ENCODE data around the gene PRRT3. TPM values are rescaled to one million over a fixed set of nuclear protein-coding genes. Genes with fewer than 3 reads are reported as not detected.
A peak's percentile ranks its signal among the peaks of the same experiment; 100 is the strongest.

PRRT3 gene
- total and polyA plus RNA-seq, 2 of the 13 experiments (the other 11 are each of a cell fraction or from before 2014, with no cell fraction given): 0.22 to 0.44 TPM

DNA sequence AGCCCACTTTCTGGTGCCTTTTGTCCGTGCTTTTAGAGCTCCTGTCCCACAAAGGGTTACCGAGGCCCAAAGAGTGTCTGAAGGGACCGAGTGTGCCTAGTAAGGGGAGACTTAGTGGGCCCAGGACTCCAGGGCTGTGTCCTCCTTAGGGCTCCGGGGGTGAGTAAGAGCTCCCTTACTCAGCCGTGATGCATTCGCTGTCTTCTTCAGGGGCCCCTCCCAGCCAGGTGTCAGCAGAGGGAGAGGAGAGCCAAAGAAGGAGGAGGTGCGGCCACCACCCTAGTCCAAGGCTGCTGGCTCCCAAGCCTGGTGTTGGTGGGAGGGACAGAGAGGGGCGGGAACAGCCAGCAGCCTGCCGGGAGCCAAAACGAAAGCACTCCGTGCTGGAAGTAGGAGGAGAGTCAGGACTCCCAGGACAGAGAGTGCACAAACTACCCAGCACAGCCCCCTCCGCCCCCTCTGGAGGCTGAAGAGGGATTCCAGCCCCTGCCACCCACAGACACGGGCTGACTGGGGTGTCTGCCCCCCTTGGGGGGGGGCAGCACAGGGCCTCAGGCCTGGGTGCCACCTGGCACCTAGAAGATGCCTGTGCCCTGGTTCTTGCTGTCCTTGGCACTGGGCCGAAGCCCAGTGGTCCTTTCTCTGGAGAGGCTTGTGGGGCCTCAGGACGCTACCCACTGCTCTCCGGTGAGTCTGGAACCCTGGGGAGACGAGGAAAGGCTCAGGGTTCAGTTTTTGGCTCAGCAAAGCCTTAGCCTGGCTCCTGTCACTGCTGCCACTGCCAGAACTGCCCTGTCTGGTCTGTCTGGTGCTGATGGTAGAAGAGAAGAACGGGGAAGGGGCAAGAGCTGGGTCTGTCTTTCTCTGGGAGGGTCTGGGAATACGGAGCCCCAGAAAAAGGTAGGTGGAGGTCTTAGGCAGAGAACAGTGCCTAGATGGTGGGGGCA is 35.2 kb downstream of the PRRT3 start, which contains the start of gene IL17RC (continued):
- TF ChIP-seq CBX5 (CRISPR knock-in tag; IDR thresholded peaks at IDR 0.05; ENCODE audit: borderline replicate concordance) (peak; percentile 20; the same call in 1 of the 2 replicates), ZNF567 (CRISPR knock-in tag; IDR thresholded peaks at IDR 0.05; ENCODE audit: borderline replicate concordance) (0 out of 2 replicates have a peak, but pooled peaks have one; percentile 30), AGO2 (optimal IDR thresholded peaks at IDR 0.05; ENCODE audit: low read depth, low read length) (peak; percentile 87), MED8 (CRISPR knock-in tag; IDR thresholded peaks at IDR 0.05; ENCODE audit: insufficient replicate concordance) (no peak), BCL6 (CRISPR knock-in tag; IDR thresholded peaks at IDR 0.05) (0 out of 2 replicates have a peak, but pooled peaks have one; percentile 11), ZNF430 (CRISPR knock-in tag; IDR thresholded peaks at IDR 0.05) (peak; percentile 63; the same call in 1 of the 2 replicates), ZNF460 (CRISPR knock-in tag; IDR thresholded peaks at IDR 0.05; ENCODE audit: borderline replicate concordance) (no peak), NR2F6 (IDR thresholded peaks at IDR 0.05) (no peak), NR2F6 (CRISPR knock-in tag; IDR thresholded peaks at IDR 0.05) (no peak; the same call in 1 of the 2 replicates), GATAD2A (CRISPR knock-in tag; IDR thresholded peaks at IDR 0.05) (peak; percentile 20; the same call in 1 of the 2 replicates), ZSCAN20 (CRISPR knock-in tag; IDR thresholded peaks at IDR 0.05; ENCODE audit: borderline replicate concordance) (no peak), PAX8 (CRISPR knock-in tag; IDR thresholded peaks at IDR 0.05; ENCODE audit: borderline replicate concordance) (no peak), AGO1 (IDR thresholded peaks at IDR 0.05; ENCODE audit: low read depth, low read length, poor library complexity, severe bottlenecking) (peak; percentile 88), NCOR1 (IDR thresholded peaks at IDR 0.05; ENCODE audit: borderline replicate concordance, low read length) (no peak), GATA4 (IDR thresholded peaks at IDR 0.05; ENCODE audit: borderline replicate concordance, low read depth) (peak; percentile 14; the same call in 1 of the 2 replicates), ZNF547 (CRISPR knock-in tag; IDR thresholded peaks at IDR 0.05) (0 out of 2 replicates have a peak, but pooled peaks have one; percentile 29), ZNF207 (IDR thresholded peaks at IDR 0.05; ENCODE audit: borderline replicate concordance) (no peak), ZNF10 (CRISPR knock-in tag; IDR thresholded peaks at IDR 0.05; ENCODE audit: borderline replicate concordance, low read depth) (no peak), RBFOX2 (IDR thresholded peaks at IDR 0.05; ENCODE audit: low read depth, low read length) (0 out of 2 replicates have a peak, but pooled peaks have one; percentile 20), BORCS8-MEF2B (CRISPR knock-in tag; IDR thresholded peaks at IDR 0.05) (no peak; the same call in 1 of the 2 replicates), FIP1L1 (IDR thresholded peaks at IDR 0.05; ENCODE audit: borderline replicate concordance, insufficient read depth, low read depth, low read length) (no peak), SOX5 (CRISPR knock-in tag; IDR thresholded peaks at IDR 0.05; ENCODE audit: borderline replicate concordance) (no peak), YEATS4 (CRISPR knock-in tag; IDR thresholded peaks at IDR 0.05; ENCODE audit: borderline replicate concordance) (peak; percentile 64; the same call in 1 of the 2 replicates), ZNF776 (CRISPR knock-in tag; IDR thresholded peaks at IDR 0.05) (no peak)
- TF ChIP-seq, protein P1, sequence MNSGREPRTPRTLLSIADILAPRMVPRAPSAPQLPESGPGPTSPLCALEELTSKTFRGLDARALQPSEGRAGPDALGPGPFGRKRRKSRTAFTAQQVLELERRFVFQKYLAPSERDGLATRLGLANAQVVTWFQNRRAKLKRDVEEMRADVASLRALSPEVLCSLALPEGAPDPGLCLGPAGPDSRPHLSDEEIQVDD (CRISPR knock-in tag; IDR thresholded peaks at IDR 0.05; ENCODE audit: borderline replicate concordance): no peak
- TF ChIP-seq, protein P2, sequence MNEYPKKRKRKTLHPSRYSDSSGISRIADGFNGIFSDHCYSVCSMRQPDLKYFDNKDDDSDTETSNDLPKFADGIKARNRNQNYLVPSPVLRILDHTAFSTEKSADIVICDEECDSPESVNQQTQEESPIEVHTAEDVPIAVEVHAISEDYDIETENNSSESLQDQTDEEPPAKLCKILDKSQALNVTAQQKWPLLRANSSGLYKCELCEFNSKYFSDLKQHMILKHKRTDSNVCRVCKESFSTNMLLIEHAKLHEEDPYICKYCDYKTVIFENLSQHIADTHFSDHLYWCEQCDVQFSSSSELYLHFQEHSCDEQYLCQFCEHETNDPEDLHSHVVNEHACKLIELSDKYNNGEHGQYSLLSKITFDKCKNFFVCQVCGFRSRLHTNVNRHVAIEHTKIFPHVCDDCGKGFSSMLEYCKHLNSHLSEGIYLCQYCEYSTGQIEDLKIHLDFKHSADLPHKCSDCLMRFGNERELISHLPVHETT (CRISPR knock-in tag; conservative IDR thresholded peaks at IDR 0.05): 0 out of 2 replicates have a peak, but pooled peaks have one; percentile 11
- TF ChIP-seq, protein P3, sequence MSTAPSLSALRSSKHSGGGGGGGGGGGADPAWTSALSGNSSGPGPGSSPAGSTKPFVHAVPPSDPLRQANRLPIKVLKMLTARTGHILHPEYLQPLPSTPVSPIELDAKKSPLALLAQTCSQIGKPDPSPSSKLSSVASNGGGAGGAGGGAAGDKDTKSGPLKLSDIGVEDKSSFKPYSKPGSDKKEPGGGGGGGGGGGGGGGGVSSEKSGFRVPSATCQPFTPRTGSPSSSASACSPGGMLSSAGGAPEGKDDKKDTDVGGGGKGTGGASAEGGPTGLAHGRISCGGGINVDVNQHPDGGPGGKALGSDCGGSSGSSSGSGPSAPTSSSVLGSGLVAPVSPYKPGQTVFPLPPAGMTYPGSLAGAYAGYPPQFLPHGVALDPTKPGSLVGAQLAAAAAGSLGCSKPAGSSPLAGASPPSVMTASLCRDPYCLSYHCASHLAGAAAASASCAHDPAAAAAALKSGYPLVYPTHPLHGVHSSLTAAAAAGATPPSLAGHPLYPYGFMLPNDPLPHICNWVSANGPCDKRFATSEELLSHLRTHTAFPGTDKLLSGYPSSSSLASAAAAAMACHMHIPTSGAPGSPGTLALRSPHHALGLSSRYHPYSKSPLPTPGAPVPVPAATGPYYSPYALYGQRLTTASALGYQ (CRISPR knock-in tag; IDR thresholded peaks at IDR 0.05): no peak

Data from HepG2 (cell line).